DND-41 (cell line): ENCODE measurements around the gene CYTH4.
"Not testable (repeated sequence)": the region's sequence is repeated elsewhere in the genome, so short reads cannot be mapped to it uniquely, and the experiment has no call there.

Source experiments
- ATAC-seq: fragments of 200-7000 bp; cut with Tn5 transposase; 3 replicates; pipeline ENCODE4 v1.9.1; 2021; ENCODE audit warnings: low read depth; ENCODE audit not compliant: insufficient read depth
- DNase-seq: peaks from one replicate; pipeline ENCODE4 v3.0.0-alpha.2; 2020
- H2AFZ ChIP-seq: 2 replicates; pipeline ENCODE4 v1.6.0; 2012; ENCODE audit warnings: low read depth, low read length
- H3K27ac ChIP-seq: 2 replicates; pipeline ENCODE4 v1.5.1; 2012; ENCODE audit warnings: low read length, inconsistent platforms
- H3K27me3 ChIP-seq: fragments of 200-600 bp; sonication (generic); 2 replicates; pipeline ENCODE4 v1.6.0; 2012; ENCODE audit warnings: low read length, mild to moderate bottlenecking, inconsistent platforms; ENCODE audit not compliant: insufficient read depth, poor library complexity
- H3K36me3 ChIP-seq: 2 replicates; pipeline ENCODE4 v1.5.1; 2012; ENCODE audit warnings: low read length, inconsistent platforms; ENCODE audit not compliant: insufficient read depth
- H3K4me1 ChIP-seq: 2 replicates; pipeline ENCODE4 v1.5.1; 2012; ENCODE audit warnings: mild to moderate bottlenecking, low read length; ENCODE audit not compliant: insufficient read depth
- H3K4me2 ChIP-seq: 2 replicates; pipeline ENCODE4 v1.6.0; 2012; ENCODE audit warnings: mild to moderate bottlenecking, moderate library complexity, low read length, inconsistent platforms; ENCODE audit not compliant: insufficient read depth
- H3K4me3 ChIP-seq, 2 experiments: fragments of 200-600 bp in 1 of 2; shearing (Covaris generic) in 1 of 2; 2 replicates each; pipeline ENCODE4 v1.5.1; 2012 to 2016; ENCODE audit warnings: inconsistent platforms in 2 of 2, low read length in 2 of 2, mild to moderate bottlenecking in 2 of 2, low read depth in 1 of 2, moderate library complexity in 1 of 2
- H3K79me2 ChIP-seq: 2 replicates; pipeline ENCODE4 v1.6.0; 2012; ENCODE audit warnings: low read length, inconsistent platforms; ENCODE audit not compliant: insufficient read depth
- H3K9ac ChIP-seq: 2 replicates; pipeline ENCODE4 v1.6.0; 2012; ENCODE audit warnings: low read depth, mild to moderate bottlenecking, inconsistent platforms, low read length, moderate library complexity
- H3K9me3 ChIP-seq: 2 replicates; pipeline ENCODE4 v1.5.1; 2012; ENCODE audit warnings: low read length, moderate library complexity, mild to moderate bottlenecking, inconsistent platforms; ENCODE audit not compliant: insufficient read depth, severe bottlenecking
- H4K20me1 ChIP-seq: 2 replicates; pipeline ENCODE4 v1.6.0; 2012; ENCODE audit warnings: low read length; ENCODE audit not compliant: insufficient read depth
- EZH2 ChIP-seq: IDR thresholded peaks from 3 replicates; pipeline ENCODE4 v1.6.1; 2012; ENCODE audit warnings: borderline replicate concordance, low read depth, mild to moderate bottlenecking, moderate library complexity, low read length, inconsistent platforms; ENCODE audit not compliant: severe bottlenecking
- TF ChIP-seq, protein P1 (sequence below): IDR thresholded peaks from 2 replicates; pipeline ENCODE4 v1.5.1; 2012; ENCODE audit warnings: borderline replicate concordance, low read length, moderate library complexity, mild to moderate bottlenecking; ENCODE audit not compliant: poor library complexity, severe bottlenecking; ENCODE audit errors: extremely low read depth

Gene CYTH4

DNA sequence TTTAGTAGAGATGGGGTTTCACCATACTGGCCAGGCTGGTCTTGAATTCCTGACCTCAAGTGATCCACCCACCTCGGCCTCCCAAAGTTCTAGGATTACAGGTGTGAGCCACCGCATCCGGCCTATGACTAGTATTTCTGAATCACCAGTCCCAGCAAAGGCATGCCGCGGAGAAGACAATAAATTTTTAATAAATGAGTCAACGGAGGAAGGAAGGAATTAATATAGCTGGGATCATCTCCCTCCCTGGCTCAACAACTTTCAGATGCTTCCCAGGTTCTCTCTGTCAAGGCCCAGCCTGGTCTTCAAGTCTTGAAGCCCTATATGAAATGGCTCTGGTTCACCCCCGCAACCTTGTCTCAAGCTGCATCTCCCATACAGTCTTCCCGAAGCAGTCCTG is 45.7 kb downstream of the CYTH4 start:
- Histone ChIP-seq H3K79me2 (no peaks in the 10 kb centered on the region), H3K36me3 (no peaks in the 10 kb centered on the region), H2AFZ (no peak overlapping the region), H3K9me3 (no peaks in the 10 kb centered on the region), H3K4me3 (no peak overlapping the region), H3K4me2 (no peak overlapping the region), H3K9ac (no peak overlapping the region), H3K27ac (no peak overlapping the region), H3K4me1 (no peaks in the 10 kb centered on the region), H4K20me1 (no peaks in the 10 kb centered on the region), H3K27me3 (peaks cover 36% of the 10 kb centered on the region)
- TF ChIP-seq, protein P1, sequence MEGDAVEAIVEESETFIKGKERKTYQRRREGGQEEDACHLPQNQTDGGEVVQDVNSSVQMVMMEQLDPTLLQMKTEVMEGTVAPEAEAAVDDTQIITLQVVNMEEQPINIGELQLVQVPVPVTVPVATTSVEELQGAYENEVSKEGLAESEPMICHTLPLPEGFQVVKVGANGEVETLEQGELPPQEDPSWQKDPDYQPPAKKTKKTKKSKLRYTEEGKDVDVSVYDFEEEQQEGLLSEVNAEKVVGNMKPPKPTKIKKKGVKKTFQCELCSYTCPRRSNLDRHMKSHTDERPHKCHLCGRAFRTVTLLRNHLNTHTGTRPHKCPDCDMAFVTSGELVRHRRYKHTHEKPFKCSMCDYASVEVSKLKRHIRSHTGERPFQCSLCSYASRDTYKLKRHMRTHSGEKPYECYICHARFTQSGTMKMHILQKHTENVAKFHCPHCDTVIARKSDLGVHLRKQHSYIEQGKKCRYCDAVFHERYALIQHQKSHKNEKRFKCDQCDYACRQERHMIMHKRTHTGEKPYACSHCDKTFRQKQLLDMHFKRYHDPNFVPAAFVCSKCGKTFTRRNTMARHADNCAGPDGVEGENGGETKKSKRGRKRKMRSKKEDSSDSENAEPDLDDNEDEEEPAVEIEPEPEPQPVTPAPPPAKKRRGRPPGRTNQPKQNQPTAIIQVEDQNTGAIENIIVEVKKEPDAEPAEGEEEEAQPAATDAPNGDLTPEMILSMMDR, result no peak
- TF ChIP-seq EZH2, result no peak
- ATAC-seq (no peak), DNase-seq (no peak)

DNA sequence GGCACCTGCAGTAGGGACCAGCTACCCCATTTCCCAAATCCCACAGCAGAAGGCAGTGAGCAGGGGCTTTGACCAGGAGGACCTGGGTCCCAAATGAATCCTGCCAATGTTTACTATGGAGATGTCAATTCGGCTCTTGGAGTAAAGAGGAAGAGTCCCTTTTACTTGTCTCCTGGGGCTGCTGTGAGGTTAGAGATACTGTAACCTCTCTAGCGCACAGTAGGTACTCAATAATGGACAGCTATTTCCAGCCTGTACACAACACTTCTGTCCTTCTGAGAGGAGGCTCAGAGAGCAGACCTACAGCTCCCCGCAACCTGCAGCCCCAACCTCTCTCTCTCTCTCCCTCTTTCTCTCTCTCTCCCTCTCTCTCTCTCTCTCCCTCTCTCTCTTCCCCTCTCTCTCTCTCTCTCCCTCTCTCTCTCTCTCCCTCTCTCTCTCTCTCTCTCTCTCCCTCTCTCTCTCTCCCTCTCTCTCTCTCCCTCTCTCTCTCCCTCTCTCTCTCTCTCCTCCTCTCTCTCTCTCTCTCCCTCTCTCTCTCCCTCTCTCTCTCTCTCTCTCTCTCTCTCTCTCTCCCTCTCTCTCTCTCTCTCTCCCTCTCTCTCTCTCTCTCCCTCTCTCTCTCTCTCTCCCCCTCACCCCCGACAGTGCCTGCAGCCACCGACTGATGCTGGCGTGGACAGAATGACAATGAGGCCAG is 46.4 kb downstream of the CYTH4 start:
- not testable (repeated sequence) for H3K9me3 ChIP-seq, H3K79me2 ChIP-seq, H3K27ac ChIP-seq, H4K20me1 ChIP-seq, DNase-seq, H2AFZ ChIP-seq, H3K4me3 ChIP-seq, H3K4me1 ChIP-seq, H3K9ac ChIP-seq, ATAC-seq, H3K36me3 ChIP-seq, H3K4me2 ChIP-seq
- H3K27me3 ChIP-seq, result peaks cover 31% of the 10 kb centered on the region

DNA sequence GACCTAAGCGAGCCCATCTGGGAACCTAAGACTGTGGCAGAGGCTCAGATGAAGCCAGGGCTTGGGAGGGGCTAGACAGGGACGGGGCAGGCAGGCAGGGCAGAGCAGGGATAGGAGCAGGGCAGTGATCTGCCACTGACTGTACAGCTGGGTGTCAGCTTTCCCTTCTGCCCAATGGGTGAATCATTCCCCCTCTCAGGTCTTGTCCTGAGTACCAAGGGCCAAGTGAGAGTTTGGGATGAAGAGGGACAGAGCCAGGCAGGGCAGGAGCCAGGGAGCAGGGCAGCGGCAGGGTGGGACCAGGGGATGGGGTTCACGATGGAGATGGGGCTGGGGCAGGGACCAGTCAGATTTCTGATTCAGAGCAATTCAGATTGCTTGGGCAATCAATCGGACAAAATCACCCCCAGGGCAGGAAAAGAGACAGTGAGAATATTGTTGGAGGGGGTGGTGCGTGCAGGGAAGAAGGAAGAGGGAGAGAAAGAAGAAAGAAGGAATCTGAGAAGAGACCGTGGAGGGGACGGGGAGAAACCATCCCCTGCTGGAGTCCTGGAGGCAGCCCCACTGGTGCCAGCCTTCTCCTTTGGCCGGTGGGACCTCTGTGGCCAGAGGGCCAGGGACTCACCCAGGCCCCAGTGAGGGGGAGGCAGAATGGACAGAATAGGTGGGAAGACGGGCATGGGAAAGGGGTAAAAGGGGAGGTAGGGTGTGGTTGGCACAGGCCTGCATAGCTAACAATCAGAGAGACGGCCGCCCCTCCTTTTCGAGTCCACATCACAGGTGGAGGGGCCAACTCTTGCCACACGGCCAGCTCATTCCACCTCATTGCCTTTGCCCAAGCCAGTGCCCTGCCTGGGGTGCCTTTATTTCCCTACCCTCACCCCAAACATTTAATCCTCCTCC is 47.2 kb downstream of the CYTH4 start:
- no peaks in the 10 kb centered on the region for H3K79me2 ChIP-seq
- H3K36me3 ChIP-seq, result no peaks in the 10 kb centered on the region

More for the DNA sequence above, 47.2 kb downstream of the CYTH4 start:
- H3K9ac ChIP-seq, result no peak overlapping the region
- H3K4me3 ChIP-seq, result no peak overlapping the region
- TF ChIP-seq EZH2, result no peak
- TF ChIP-seq, protein P1, result no peak
- no peak overlapping the region for H2AFZ ChIP-seq
- H3K4me1 ChIP-seq, result no peaks in the 10 kb centered on the region
- H3K27me3 ChIP-seq, result peaks cover 23% of the 10 kb centered on the region
- ATAC-seq (no peak), DNase-seq (no peak)
- H3K9me3 ChIP-seq, result no peaks in the 10 kb centered on the region
- no peaks in the 10 kb centered on the region for H4K20me1 ChIP-seq
- H3K27ac ChIP-seq, result no peak overlapping the region
- no peak overlapping the region for H3K4me2 ChIP-seq
